ENCODE measurements around the gene PPM1M.

PPM1M gene

GRCh38 chr3:52297242-52298148, 51.9 kb downstream of the PPM1M start:
- DNase-seq (ENCODE audit: low read depth) = no peak

GRCh38 chr3:52298149-52299098, 52.9 kb downstream of the PPM1M start:
- no peak for DNase-seq (ENCODE audit: low read depth)

- no peak for DNase-seq (ENCODE audit: low read depth)
Observed at GRCh38 chr3:52299247-52299878, 53.8 kb downstream of the PPM1M start.
